Mucosa of descending colon (tissue), 3 donors: ENCODE data around the gene SLC35G4. TPM values are rescaled to one million over a fixed set of nuclear protein-coding genes. Genes with fewer than 3 reads are reported as not detected.
"Not testable (repeated sequence)": the region's sequence is repeated elsewhere in the genome, so short reads cannot be mapped to it uniquely, and the experiment has no call there.

Experiments
- ATAC-seq: fragments of 200-7000 bp; cut with Tn5 transposase; one replicate; pipeline ENCODE4 v1.9.1; 2020; ENCODE audit warnings: mild to moderate bottlenecking, moderate library complexity
- DNase-seq, 3 donors: peaks; one replicate each; pipeline ENCODE4 v3.0.0-alpha.2; 2020
- H3K36me3 ChIP-seq: fragments of 200-600 bp; one replicate; pipeline ENCODE4 v1.8.0; 2021; ENCODE audit warnings: low read depth, mild to moderate bottlenecking
- H3K4me1 ChIP-seq: fragments of 200-600 bp; one replicate; pipeline ENCODE4 v1.8.0; 2021; ENCODE audit warnings: low read depth, mild to moderate bottlenecking
- H3K4me3 ChIP-seq: fragments of 200-600 bp; one replicate; pipeline ENCODE4 v1.8.0; 2021; ENCODE audit warnings: mild to moderate bottlenecking
- H3K9me3 ChIP-seq: fragments of 200-600 bp; one replicate; pipeline ENCODE4 v1.8.0; 2021; ENCODE audit warnings: mild to moderate bottlenecking
- CTCF ChIP-seq: fragments of 200-600 bp; IDR thresholded peaks from one replicate; pipeline ENCODE4 v1.8.0; 2022; ENCODE audit warnings: antibody characterized with exemption, mild to moderate bottlenecking
- intact Hi-C, 2 donors: fragments of 100-400 bp; cut with DNase I in 1 of 2; cut with micrococcal nuclease in 1 of 2; formaldehyde crosslinking; loops; one replicate each; pipeline versions ENCODE4 v1.11.0 to v1.11.1; 2022; cut with DNase I, micrococcal nuclease
- long read RNA-seq, 2 donors: library from polyadenylated mRNA; unstranded; transcript quantifications; one replicate each; pipeline ENCODE4 v2.0.0, GENCODE V29; 2019 to 2021
- total RNA-seq, 3 donors: library from RNA; stranded (reverse); fragmentation: NEBNext Ultra II Directional in 2 of 3; extraction: Animal tissue kit (Norgen Biotek cat#: 25700) in 2 of 3; gene quantifications; one replicate each; pipeline versions ENCODE4 v1.2.1 to v1.2.4, GENCODE V29; 2021 to 2023
- donor health status: DM: no; HTN: no; CAD: no; lungs with moderate emphysema.
- donor health status: DM: no; HTN: no; CAD: no.
- donor health status: DM: no; HTN: yes; CAD: no.

Gene SLC35G4
- not detected for total RNA-seq
- long read RNA-seq, donor 1, result 0 reads
- long read RNA-seq, donor 2, result 0 reads

- intact Hi-C loops, H3K4me3 ChIP-seq, H3K9me3 ChIP-seq, H3K36me3 ChIP-seq, DNase-seq, ATAC-seq, H3K4me1 ChIP-seq: not testable (repeated sequence)
These were observed at the start of gene SLC35G4 for GRCh38 chr18:11609488-11609887. TSS of gene SLC35G4 (plus strand) at chr18:11609596. CDS start at chr18:11609596, 0 bp downstream.

- no peak for ATAC-seq
- TF ChIP-seq CTCF, result no peak
- no peak overlapping the region for H3K4me3 ChIP-seq
- no peak for DNase-seq
- intact Hi-C loops, result no loop called here
- no peaks in the 10 kb centered on the region for H3K9me3 ChIP-seq
- H3K36me3 ChIP-seq, result no peaks in the 10 kb centered on the region
- no peaks in the 10 kb centered on the region for H3K4me1 ChIP-seq
These were observed 48.1 kb upstream of the SLC35G4 start for GRCh38 chr18:11561293-11561692.

GRCh38 chr18:11565716-11566115 lies 43.7 kb upstream of the SLC35G4 start:
- H3K9me3 ChIP-seq, result no peaks in the 10 kb centered on the region
- ATAC-seq, result no peak
- H3K4me1 ChIP-seq, result no peaks in the 10 kb centered on the region
- TF ChIP-seq CTCF, result no peak
- intact Hi-C loops, result no loop called here
- no peaks in the 10 kb centered on the region for H3K36me3 ChIP-seq
- H3K4me3 ChIP-seq, result no peak overlapping the region
- DNase-seq, result no peak

- H3K36me3 ChIP-seq, result no peaks in the 10 kb centered on the region
- H3K9me3 ChIP-seq, result no peaks in the 10 kb centered on the region
- TF ChIP-seq CTCF, result no peak
- no peak for ATAC-seq
- no peaks in the 10 kb centered on the region for H3K4me1 ChIP-seq
- DNase-seq, result no peak
- intact Hi-C loops, result no loop called here
- H3K4me3 ChIP-seq, result no peak overlapping the region
These were observed 43.0 kb upstream of the SLC35G4 start for GRCh38 chr18:11566236-11566965.

GRCh38 chr18:11567396-11567795 lies 42.0 kb upstream of the SLC35G4 start:
- H3K36me3 ChIP-seq, result no peaks in the 10 kb centered on the region
- no peak for ATAC-seq

More at GRCh38 chr18:11567396-11567795, 42.0 kb upstream of the SLC35G4 start:
- Histone ChIP-seq H3K9me3 (no peaks in the 10 kb centered on the region), H3K4me1 (no peaks in the 10 kb centered on the region), H3K4me3 (no peak overlapping the region)
- DNase-seq, result no peak
- intact Hi-C loops, result no loop called here
- TF ChIP-seq CTCF, result no peak
